Measurements from ENCODE around the gene TRPV5. TPM values are rescaled to one million over a fixed set of nuclear protein-coding genes. Genes with fewer than 3 reads are reported as not detected.
"Not testable (repeated sequence)": the region's sequence is repeated elsewhere in the genome, so short reads cannot be mapped to it uniquely, and the experiment has no call there.

TRPV5 gene
- 0.22 TPM for total RNA-seq

GRCh38 chr7:142933624-142934023 is at the start of gene TRPV5:
Gene TRPV5 (minus strand): TSS chr7:142933746. CDS start chr7:142933459, 287 bp downstream.
- no peak for DNase-seq (ENCODE audit: low spot score)
- ATAC-seq = no peak
- intact Hi-C loops (cut with DNase I) = no loop called here

DNA sequence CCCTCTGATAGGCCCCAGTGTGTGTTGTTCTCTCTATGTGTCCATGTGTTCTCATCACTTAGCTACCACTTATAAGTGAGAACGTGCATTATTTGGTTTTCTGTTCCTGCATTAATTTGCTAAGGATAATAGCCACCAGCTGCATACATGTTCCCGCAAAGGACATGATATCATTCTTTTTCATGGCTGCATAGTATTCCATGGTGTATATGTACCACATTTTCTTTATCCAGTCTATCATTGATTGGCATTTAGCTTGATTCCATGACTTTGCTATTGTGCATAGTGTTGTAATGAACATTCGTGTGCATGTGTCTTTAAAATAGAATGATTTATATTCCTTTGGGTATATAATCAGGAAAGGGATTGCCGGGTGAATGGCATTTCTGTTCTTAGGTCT is 44.9 kb upstream of the TRPV5 start:
- DNase-seq (ENCODE audit: low spot score); intact Hi-C loops (cut with DNase I); ATAC-seq: not testable (repeated sequence)

GRCh38 chr7:142974626-142975025 is 41.1 kb upstream of the TRPV5 start:
- intact Hi-C loops (cut with DNase I) = no loop called here
- no peak for ATAC-seq

GRCh38 chr7:142969183-142969582 is 35.6 kb upstream of the TRPV5 start:
- DNase-seq (ENCODE audit: low spot score) (no peak), ATAC-seq (no peak)
- intact Hi-C loops (cut with DNase I) = no loop called here

More at GRCh38 chr7:142974626-142975025, 41.1 kb upstream of the TRPV5 start:
- DNase-seq (ENCODE audit: low spot score) = no peak

DNA sequence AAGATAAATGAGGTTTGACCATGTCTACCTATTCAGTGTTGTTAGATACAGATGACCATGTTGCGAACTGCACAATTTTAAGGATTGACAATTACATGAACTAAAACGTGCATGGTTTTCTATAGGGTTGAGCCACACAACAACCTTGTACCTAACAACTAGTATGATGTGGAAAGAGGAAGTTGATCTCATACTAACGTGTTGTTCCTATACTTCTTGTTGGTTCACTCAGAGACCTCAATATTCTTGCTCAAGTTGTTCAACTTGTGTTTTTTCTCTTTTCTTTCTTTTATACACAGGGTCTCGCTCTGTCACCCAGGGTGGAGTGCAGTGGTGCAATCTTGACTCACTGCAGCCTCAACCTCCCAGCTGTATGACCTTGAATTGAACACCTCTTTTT is 34.7 kb upstream of the TRPV5 start:
- ATAC-seq = no peak
- DNase-seq (ENCODE audit: low spot score) = no peak
- intact Hi-C loops (cut with DNase I) = no loop called here

- intact Hi-C loops (cut with DNase I) = no loop called here
- no peak for DNase-seq (ENCODE audit: low spot score)
- no peak for ATAC-seq
Observed at GRCh38 chr7:142964502-142965246, 31.1 kb upstream of the TRPV5 start.

GRCh38 chr7:142963993-142964392 is 30.4 kb upstream of the TRPV5 start:
- ATAC-seq = no peak
- DNase-seq (ENCODE audit: low spot score) = no peak
- intact Hi-C loops (cut with DNase I) = no loop called here

DNA sequence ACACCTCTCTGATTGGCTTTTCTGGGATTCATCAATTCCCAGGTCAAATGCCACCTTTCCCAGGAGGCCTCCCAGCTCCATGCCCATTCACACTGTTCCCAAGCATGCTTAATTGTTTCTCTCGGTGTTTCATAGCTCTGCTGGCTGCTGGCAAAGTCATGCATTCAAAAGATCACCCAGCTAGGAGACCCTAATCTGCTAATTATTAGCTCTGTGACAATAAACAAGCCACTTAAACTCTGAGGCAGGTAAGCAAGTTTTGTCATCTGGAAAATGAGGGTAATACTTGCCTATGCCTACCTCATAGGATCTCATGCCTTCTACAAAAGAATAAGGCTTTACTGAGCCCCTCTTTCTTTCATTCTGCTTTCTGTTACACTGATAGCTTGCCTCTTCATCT is 29.4 kb upstream of the TRPV5 start:
- no peak for DNase-seq (ENCODE audit: low spot score)
- no peak for ATAC-seq
- intact Hi-C loops (cut with DNase I) = no loop called here

DNA sequence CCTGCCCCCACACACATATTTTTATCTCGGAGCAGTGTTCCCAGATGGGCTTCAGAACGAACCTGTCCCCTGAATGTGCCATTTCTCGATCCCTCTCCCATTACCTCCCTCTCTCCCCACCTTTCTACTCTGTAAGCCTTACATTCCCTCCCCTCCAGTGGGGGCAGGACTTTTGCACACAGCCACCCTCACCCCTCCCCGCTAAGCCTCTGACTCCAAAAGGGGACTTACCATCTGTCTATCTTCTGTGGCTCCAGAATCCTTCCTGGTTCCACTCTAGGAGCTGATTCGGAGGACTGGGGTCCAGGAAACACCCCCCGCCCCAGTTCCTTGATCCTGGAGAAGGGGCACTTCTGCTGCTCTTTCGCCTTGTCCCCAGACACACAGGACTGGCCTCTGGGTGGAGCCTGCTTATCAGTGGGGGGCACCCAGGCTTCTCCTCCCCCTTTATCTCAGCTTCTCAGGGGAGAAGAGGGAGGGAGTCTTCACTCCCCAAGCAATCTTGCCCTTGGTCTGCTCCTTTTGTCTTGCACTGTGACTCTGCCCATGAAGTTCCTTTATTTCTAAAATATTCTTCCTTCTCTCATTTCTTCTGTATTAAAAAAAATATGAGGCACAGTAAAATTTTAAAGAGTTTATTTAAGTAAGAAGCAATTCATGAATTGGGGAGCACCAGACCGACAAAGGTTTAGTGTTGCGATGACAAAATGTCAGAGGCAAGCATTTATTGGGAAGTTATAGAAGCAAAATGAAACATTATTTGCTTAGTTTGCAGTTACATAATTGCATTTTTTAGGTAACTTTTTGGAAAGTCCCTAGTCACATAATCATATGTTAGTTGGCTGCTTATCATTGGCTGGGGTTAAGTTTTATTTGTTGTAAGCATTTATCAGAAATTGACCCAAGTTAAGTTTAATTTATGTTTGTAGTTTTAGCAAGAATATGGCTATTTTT is 28.7 kb upstream of the TRPV5 start, which contains the start of gene KEL:
Gene KEL (minus strand): TSS at position 391 of the 954 bp plus-strand sequence. CDS start 157 bp downstream, at position 234.
- DNase-seq (ENCODE audit: low spot score) (no peak), ATAC-seq (no peak)
- intact Hi-C loops (cut with DNase I) = no loop called here

- ATAC-seq (no peak), DNase-seq (ENCODE audit: low spot score) (no peak)
- intact Hi-C loops (cut with DNase I) = no loop called here
Observed at GRCh38 chr7:142961595-142961972, 28.0 kb upstream of the TRPV5 start.

DNA sequence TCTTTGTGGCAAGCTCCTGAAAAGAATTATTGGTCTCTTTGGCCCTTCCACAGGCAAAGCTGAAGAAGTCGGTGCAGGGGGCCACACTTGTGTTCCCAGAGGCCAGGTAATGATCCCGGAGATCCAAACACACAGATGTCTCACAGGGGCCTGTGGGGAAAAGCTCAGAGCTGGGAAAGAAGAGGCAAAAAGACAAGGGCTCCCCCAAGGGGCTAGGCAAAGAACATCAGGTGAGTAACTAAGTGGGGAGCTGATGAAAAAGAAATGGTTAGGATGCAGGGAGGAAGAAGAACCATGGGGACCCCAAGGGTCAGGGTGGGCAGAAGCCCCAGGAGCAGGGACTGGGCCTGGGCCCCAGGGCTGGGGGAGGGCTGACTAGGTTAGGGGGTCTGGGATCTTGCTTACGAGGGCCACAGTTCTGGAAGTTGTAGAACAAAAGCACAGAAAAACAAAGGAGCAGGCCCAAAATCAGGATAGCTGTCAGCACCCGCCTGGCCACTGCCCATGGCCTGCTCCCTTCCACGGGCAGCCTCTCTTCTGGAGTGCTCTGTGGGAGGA is 27.5 kb upstream of the TRPV5 start:
- intact Hi-C loops (cut with DNase I) = no loop called here
- DNase-seq (ENCODE audit: low spot score) (no peak), ATAC-seq (no peak)

- intact Hi-C loops (cut with DNase I) = no loop called here
- ATAC-seq (no peak), DNase-seq (ENCODE audit: low spot score) (no peak)
Observed at GRCh38 chr7:142959202-142959601, 25.7 kb upstream of the TRPV5 start.

- no peak for DNase-seq (ENCODE audit: low spot score)
- ATAC-seq = no peak
- intact Hi-C loops (cut with DNase I) = no loop called here
Observed at GRCh38 chr7:142957723-142958122, 24.2 kb upstream of the TRPV5 start.

- DNase-seq (ENCODE audit: low spot score) = no peak
- intact Hi-C loops (cut with DNase I) = no loop called here
- no peak for ATAC-seq
Observed at GRCh38 chr7:142956951-142957623, 23.5 kb upstream of the TRPV5 start.

GRCh38 chr7:142954680-142955268 is 21.2 kb upstream of the TRPV5 start:
- intact Hi-C loops (cut with DNase I) = no loop called here
- no peak for ATAC-seq
- DNase-seq (ENCODE audit: low spot score) = no peak

DNA sequence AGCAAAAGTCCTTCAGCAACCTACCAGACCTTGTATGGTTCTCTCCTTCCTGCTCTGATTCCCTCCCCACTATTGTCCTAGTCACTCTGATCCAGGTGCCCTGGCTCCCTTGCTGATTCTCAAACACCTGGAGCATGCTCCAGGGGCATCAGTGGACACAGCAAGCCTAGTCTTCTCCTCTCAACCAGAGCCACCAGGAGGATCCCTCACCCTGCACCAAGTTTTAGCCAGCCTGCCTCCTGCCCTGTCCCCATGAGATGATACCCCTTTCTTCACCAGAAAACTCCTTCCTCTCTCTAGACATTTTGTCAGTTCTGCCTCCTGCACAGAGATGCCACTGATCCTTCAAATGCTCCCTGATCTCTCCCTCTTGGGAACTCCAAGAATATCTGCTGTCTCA is 16.7 kb upstream of the TRPV5 start:
- ATAC-seq (no peak), DNase-seq (ENCODE audit: low spot score) (no peak)
- intact Hi-C loops (cut with DNase I) = no loop called here

DNA sequence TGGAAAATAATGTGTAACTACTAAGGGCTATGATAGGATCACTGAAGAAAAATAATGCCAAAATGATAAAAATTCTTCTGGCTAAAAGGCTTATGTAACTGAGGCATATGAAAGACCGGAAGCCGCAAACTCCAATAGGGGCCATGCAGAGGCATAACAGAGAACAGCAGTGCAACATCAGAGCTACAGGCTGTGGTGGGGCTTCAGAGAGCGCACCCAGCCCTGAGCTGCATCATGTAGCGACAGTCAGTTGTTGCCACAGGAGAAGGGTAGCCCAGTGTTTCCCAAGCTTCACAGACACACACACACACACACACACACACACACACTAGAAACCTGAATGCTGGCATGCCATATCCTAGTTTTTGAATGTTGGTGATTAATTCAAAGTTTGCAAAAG is 15.1 kb upstream of the TRPV5 start:
- intact Hi-C loops (cut with DNase I) = no loop called here

DNA sequence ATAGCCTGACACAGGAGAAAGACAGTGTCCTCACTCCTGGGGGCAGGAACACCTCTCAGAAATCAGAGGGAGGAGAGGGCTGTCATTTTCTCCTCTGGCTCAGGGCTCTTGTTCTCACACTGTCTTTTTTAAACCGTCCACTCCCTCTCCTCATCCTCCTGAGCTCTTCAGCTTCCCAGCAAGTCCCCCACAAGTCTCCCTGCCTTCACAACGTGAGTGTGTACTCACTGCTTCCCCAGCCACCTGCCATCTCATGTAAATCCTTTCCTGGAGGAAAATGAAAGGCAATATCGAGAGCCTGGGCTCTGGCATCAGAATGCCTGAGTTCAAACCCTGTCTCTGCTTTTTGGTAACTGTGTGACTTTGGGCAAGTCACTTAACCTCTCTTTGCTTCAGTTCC is 11.5 kb upstream of the TRPV5 start:
- DNase-seq (ENCODE audit: low spot score) (no peak), ATAC-seq (no peak)
- intact Hi-C loops (cut with DNase I) = no loop called here

More for the DNA sequence above, 15.1 kb upstream of the TRPV5 start:
- ATAC-seq = no peak
- DNase-seq (ENCODE audit: low spot score) = no peak

All from sciatic nerve (tissue), 2 donors.